Panc1 (cell line): ENCODE results near the gene HEPACAM. TPM values are rescaled to one million over a fixed set of nuclear protein-coding genes. Genes with fewer than 3 reads are reported as not detected.

Experiments used
- ATAC-seq: fragments of 200-7000 bp; cut with Tn5 transposase; 2 replicates; pipeline ENCODE4 v1.9.1; 2020; ENCODE audit warnings: mild to moderate bottlenecking, moderate library complexity
- BruUV-seq: library from RNA; stranded (reverse); fragments of 400-500 nt; replicated peaks from 2 replicates; lab custom pipeline; 2021; lab: Mats Ljungman, UMichigan
- CTCF ChIA-PET: fragments of 300-600 bp; sonication (Branson Sonifier 250); formaldehyde crosslinking; loops from one replicate; lab custom pipeline; 2022; ENCODE audit warnings: antibody characterized with exemption; lab: Charles Lee
- POLR2A ChIA-PET: fragments of 300-600 bp; sonication (Branson Sonifier 250); formaldehyde crosslinking; loops from one replicate; lab custom pipeline; 2022; ENCODE audit warnings: antibody characterized with exemption; lab: Charles Lee
- DNase-seq: peaks from one replicate; pipeline ENCODE4 v3.0.0-alpha.2; 2010; ENCODE audit warnings: low read depth, low spot score
- H3K27ac ChIP-seq: 2 replicates; pipeline ENCODE4 v1.5.1; 2011; ENCODE audit warnings: mild to moderate bottlenecking, low read length, inconsistent platforms
- H3K27me3 ChIP-seq: fragments of 200-500 bp; sonication (Bioruptor generic); 2 replicates; pipeline ENCODE4 v1.6.0; 2014; ENCODE audit warnings: low read length, inconsistent platforms; ENCODE audit not compliant: control insufficient read depth, insufficient read depth
- H3K36me3 ChIP-seq: fragments of 200-500 bp; sonication (Bioruptor generic); 2 replicates; pipeline ENCODE4 v1.5.1; 2014; ENCODE audit warnings: inconsistent platforms, mild to moderate bottlenecking, low read length, moderate library complexity; ENCODE audit not compliant: control insufficient read depth, insufficient read depth
- H3K4me1 ChIP-seq: 2 replicates; pipeline ENCODE4 v1.5.1; 2011; ENCODE audit warnings: inconsistent platforms, mild to moderate bottlenecking, low read length, moderate library complexity; ENCODE audit not compliant: control insufficient read depth, insufficient read depth
- H3K4me3 ChIP-seq, 2 experiments: 2 replicates each; pipeline ENCODE4 v1.5.1; 2011 to 2012; ENCODE audit warnings: low read depth in 2 of 2, low read length in 2 of 2, mild to moderate bottlenecking in 2 of 2, inconsistent platforms in 1 of 2, moderate library complexity in 1 of 2
- H3K9me3 ChIP-seq: fragments of 200-500 bp; sonication (Bioruptor generic); 2 replicates; pipeline ENCODE4 v1.5.1; 2014; ENCODE audit warnings: low read depth, mild to moderate bottlenecking, inconsistent platforms, low read length, moderate library complexity; ENCODE audit not compliant: control insufficient read depth, insufficient read depth
- CTCF ChIP-seq: fragments of 450-650 bp; IDR thresholded peaks from 2 replicates; pipeline ENCODE4 v1.5.1; 2017; ENCODE audit warnings: mild to moderate bottlenecking
- POLR2AphosphoS5 ChIP-seq: IDR thresholded peaks from 2 replicates; pipeline ENCODE4 v1.6.1; 2012; ENCODE audit warnings: mild to moderate bottlenecking, low read depth, low read length, moderate library complexity
- REST ChIP-seq, 2 experiments: IDR thresholded peaks; 2 replicates each; pipeline ENCODE4 v1.6.1; 2011 to 2012; ENCODE audit warnings: low read depth in 2 of 2, control low read depth in 1 of 2, low read length in 1 of 2, mild to moderate bottlenecking in 1 of 2, moderate library complexity in 1 of 2; ENCODE audit not compliant: insufficient read depth in 1 of 2
- SIN3A ChIP-seq: IDR thresholded peaks from 2 replicates; pipeline ENCODE4 v1.6.1; 2012; ENCODE audit warnings: low read depth, mild to moderate bottlenecking, low read length, moderate library complexity, borderline replicate concordance; ENCODE audit not compliant: insufficient read depth
- TCF7L2 ChIP-seq: IDR thresholded peaks from 2 replicates; pipeline ENCODE4 v1.6.1; 2011; ENCODE audit warnings: mild to moderate bottlenecking, low read depth, low read length, inconsistent platforms
- in situ Hi-C: cut with HindIII; loops from 2 replicates; pipeline ENCODE4 v1.10.0; 2016; ENCODE audit warnings: low sequenced_read_pairs, low pct_unique_long_range_greater_than_20kb
- intact Hi-C: fragments of 100-400 bp; cut with micrococcal nuclease; formaldehyde crosslinking; loops from one replicate; pipeline ENCODE4 v1.10.0; 2022; ENCODE audit not compliant: unreplicated experiment
- total RNA-seq: library from RNA; stranded (reverse); gene quantifications from one replicate; pipeline ENCODE4 v1.2.1, GENCODE V29; 2021; ENCODE audit not compliant: unreplicated experiment

HEPACAM gene
- total RNA-seq, 1 experiment from 2014 or later, result not detected

- intact Hi-C loops, result no loop called here
- in situ Hi-C loops, result no loop called here
- no TSS peak for BruUV-seq
- H3K36me3 ChIP-seq, result no peaks in the 10 kb centered on the region
- no peak overlapping the region; a peak in 1 of 4 replicates for H3K4me3 ChIP-seq
- no peak overlapping the region for H3K27ac ChIP-seq
- TF ChIP-seq REST (IDR thresholded peaks at IDR 0.05; ENCODE audit: insufficient read depth in 1 of 2, low read depth in 2 of 2, low read length in 1 of 2) (no peak), CTCF (no peak), POLR2AphosphoS5 (no peak), TCF7L2 (no peak), SIN3A (no peak)
- POLR2A ChIA-PET, result no interaction called here
- no peaks in the 10 kb centered on the region for H3K9me3 ChIP-seq
- CTCF ChIA-PET, result no interaction called here
- DNase-seq (no peak), ATAC-seq (no peak)
- peaks cover 4% of the 10 kb centered on the region for H3K4me1 ChIP-seq
- H3K27me3 ChIP-seq, result peaks cover 7% of the 10 kb centered on the region; the same call in 1 of the 2 replicates
Measured at GRCh38 chr11:124877631-124877909, 58.3 kb downstream of the HEPACAM start.

- Histone ChIP-seq H3K4me3 (peak overlapping the region; percentile 65 to 68), H3K27ac (peak overlapping the region; percentile 89), H3K27me3 (peaks cover 10% of the 10 kb centered on the region), H3K9me3 (no peaks in the 10 kb centered on the region), H3K4me1 (peaks cover 4% of the 10 kb centered on the region), H3K36me3 (no peaks in the 10 kb centered on the region)
- TSS peak; percentile 85 for BruUV-seq
- in situ Hi-C loops, result no loop called here
- CTCF ChIA-PET, result interaction anchor here (0.6 to 1.4 kb wide), 14 partner anchors 10 to 263 kb away, joined by 3 to 14 read pairs (median 4); partner anchors contain the start of genes CCDC15 and ROBO3
- intact Hi-C loops, result no loop called here
- POLR2A ChIA-PET, result interaction anchor here (0.6 to 0.9 kb wide), 2 partner anchors 76 to 289 kb away, joined by 3 to 5 read pairs; no protein-coding TSS in a partner anchor
- ATAC-seq, result no peak
- no peak for TF ChIP-seq POLR2AphosphoS5
- no peak for TF ChIP-seq REST (IDR thresholded peaks at IDR 0.05; ENCODE audit: insufficient read depth in 1 of 2, low read depth in 2 of 2, low read length in 1 of 2)
- TF ChIP-seq CTCF, result no peak
- TF ChIP-seq TCF7L2, result no peak
- TF ChIP-seq SIN3A, result no peak
- DNase-seq, result no peak
Measured at GRCh38 chr11:124876818-124877630, 58.8 kb downstream of the HEPACAM start.
